ENCODE data around the gene NAV1.

NAV1 gene

DNA sequence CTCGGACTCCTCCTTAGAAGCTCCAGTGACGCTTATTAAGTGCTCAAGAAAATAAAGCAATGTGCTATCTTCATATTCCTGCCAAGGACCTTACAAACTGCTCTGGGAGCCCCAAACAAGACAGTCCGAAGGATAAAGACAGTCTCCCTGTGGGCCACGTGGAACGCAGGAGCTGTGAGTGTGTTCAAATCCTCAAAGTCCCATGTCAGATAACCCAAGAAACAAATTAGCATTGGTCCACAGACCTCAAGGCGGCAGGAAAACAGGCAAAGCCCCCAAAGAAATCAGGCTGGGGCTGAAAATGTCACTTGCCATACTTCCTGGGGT lies 3.0 kb upstream of the NAV1 start:
- FAIRE-seq (no peak), DNase-seq (ENCODE audit: insufficient read length, low spot score) (no peak)
- TF ChIP-seq, protein P1, sequence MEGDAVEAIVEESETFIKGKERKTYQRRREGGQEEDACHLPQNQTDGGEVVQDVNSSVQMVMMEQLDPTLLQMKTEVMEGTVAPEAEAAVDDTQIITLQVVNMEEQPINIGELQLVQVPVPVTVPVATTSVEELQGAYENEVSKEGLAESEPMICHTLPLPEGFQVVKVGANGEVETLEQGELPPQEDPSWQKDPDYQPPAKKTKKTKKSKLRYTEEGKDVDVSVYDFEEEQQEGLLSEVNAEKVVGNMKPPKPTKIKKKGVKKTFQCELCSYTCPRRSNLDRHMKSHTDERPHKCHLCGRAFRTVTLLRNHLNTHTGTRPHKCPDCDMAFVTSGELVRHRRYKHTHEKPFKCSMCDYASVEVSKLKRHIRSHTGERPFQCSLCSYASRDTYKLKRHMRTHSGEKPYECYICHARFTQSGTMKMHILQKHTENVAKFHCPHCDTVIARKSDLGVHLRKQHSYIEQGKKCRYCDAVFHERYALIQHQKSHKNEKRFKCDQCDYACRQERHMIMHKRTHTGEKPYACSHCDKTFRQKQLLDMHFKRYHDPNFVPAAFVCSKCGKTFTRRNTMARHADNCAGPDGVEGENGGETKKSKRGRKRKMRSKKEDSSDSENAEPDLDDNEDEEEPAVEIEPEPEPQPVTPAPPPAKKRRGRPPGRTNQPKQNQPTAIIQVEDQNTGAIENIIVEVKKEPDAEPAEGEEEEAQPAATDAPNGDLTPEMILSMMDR (IDR thresholded peaks at IDR 0.05; ENCODE audit: insufficient read depth, missing control alignments) = no peak

DNA sequence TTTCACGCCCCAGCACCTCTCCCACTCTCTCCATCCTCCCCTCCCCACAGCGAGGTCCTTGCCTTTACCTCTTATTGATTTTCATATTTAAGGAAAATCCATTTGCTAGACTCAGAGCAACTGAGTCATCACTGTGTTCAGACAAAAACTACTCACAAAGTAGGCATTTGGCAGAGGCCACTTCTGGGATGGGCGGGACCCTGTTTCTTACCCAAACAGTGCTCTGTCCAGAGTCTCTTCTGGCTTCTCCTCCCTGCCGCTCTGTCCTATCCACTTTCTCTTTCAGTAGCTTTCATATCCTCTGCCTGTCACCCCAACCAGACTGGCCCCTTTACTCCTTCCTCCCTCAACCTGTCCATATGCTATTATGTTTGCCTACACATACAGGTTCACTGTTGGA lies 2.4 kb upstream of the NAV1 start:
- TF ChIP-seq, protein P1 (IDR thresholded peaks at IDR 0.05; ENCODE audit: insufficient read depth, missing control alignments) = no peak
- FAIRE-seq (no peak), DNase-seq (ENCODE audit: insufficient read length, low spot score) (no peak)

DNA sequence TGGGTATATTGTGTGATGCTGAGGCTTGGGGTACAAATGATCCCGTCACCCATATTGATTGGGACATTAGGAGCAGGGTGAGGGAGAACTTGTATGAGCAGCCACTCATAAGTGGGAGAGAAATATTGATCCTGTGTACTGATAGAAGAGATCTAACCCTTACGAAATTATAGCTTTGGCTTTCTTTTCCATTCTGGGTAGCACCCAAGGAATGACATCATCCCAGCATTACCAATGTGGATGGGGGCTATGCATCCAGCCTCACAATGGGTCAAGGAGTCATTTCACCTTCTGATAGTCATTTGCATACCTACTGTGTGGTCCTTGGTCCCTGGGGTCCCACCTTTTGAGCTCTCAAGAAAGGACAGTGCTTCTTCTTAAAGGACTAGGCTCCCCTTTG lies 1.9 kb upstream of the NAV1 start:
- no peak for FAIRE-seq
- no peak for DNase-seq (ENCODE audit: insufficient read length, low spot score)
- TF ChIP-seq, protein P1 (IDR thresholded peaks at IDR 0.05; ENCODE audit: insufficient read depth, missing control alignments) = no peak

DNA sequence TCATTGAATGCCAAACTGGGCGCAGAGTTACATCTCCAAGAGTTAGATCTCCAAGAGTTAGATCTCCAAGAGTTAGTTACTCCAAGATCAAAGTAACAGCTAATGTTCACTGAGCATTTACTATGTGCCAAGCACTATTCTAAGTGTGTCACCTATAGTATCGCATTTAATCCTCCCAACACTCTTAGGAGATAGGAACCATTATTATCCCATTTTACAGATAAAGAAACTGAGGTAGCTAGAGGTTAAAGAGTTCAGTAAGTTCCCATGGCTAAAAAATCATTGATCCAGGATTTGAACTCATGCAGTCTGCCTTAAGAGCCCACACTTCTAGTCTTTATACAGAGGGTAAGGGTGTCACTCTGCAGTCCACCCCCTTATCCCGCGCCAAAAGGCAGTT lies 1.5 kb upstream of the NAV1 start:
- DNase-seq (ENCODE audit: insufficient read length, low spot score) = no peak
- no peak for FAIRE-seq
- TF ChIP-seq, protein P1 (IDR thresholded peaks at IDR 0.05; ENCODE audit: insufficient read depth, missing control alignments) = no peak

DNA sequence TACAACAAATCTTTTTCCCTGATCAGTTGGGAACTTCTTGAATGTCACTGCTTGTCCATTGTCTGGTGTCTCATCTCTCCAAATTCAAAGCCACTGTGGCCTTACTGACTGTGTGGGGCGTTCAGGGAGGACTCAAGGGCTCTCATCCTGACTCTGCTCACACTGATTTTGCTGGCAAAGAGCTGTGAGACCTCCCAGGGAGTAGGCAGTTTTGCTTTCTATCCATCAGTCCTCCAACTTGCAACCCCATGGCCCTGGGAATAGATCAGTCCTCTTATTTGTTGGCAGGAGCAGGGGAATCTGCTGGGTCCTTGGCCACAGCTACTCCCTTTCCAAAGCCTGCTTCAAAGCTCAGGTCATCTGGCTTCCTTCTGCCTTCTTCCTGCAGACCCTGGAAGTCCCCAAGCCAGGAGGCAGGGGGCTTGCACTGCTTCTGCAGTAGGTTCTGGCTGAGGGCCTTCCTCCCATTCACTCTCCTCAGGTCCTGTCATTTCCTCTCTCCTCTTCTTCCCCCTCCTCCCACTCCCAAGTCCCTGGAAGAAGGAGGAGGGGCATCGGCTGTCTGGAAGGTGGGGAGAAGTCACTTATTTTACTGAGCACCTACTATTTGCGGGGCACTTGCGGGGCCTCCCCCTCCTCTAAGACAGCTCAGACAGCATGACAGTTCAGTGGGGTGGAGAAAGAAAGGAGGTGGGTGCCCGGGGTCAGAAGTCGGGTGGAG lies 876 bp upstream of the NAV1 start:
- no peak for FAIRE-seq
- DNase-seq (ENCODE audit: insufficient read length, low spot score) = no peak
- TF ChIP-seq, protein P1 (IDR thresholded peaks at IDR 0.05; ENCODE audit: insufficient read depth, missing control alignments) = no peak

DNA sequence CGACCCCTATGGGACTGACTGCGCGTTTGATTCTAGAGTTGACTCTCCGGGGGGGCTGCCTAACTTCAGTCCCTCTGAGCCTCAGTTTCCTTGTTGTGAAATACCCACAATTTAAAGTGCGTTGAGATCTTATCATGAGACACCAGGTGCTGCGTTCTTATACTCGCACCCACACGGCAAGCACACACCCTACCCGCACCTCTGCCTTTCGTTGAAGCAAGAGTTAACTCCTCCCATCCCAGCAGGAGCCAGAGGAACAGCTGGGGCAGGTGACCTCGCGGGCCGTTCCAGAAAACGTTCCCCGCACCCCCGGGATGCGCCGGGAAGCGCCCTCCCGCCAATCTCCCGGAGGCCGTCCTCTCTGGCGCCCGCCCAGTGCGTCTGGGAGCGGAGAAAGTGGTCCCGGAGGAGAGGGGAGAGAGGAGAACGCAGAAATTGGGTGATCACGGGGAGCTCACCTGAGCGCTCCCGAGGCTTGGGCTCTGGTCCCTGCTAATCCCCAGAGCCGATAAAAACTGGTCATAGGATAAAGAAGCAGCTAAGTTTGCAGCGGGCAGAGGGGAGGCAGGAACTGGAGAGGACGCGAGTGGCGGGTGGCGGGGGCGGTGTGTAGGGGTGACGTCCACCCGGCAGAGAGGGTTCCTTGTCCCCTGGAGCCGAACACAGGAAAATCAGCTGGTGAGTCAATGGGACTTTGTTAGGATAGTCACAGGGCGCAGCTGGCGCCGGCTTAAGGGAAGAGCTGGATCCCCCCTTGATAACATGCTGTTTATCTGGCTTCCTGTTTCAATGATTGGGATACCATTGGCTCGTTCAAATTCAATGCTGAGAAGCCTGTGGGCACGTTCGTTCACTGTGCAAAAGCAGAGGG lies 869 bp downstream of the NAV1 start:
- TF ChIP-seq, protein P1 (IDR thresholded peaks at IDR 0.05; ENCODE audit: insufficient read depth, missing control alignments) = no peak
- peak; percentile 61 for DNase-seq (ENCODE audit: insufficient read length, low spot score)
- FAIRE-seq = no peak
